NCI-H1105 (cell line): ENCODE measurements around the gene MBNL2.

Experiments used
- DNase-seq: peaks from one replicate; lab custom pipeline; 2025; lab: John Stamatoyannopoulos, UW

MBNL2 gene

GRCh38 chr13:97301382-97302095, 79.4 kb downstream of the MBNL2 start:
- DNase-seq, result no peak

- no peak for DNase-seq
Observed at GRCh38 chr13:97302611-97303010, 80.5 kb downstream of the MBNL2 start.

GRCh38 chr13:97306106-97306505, 84.0 kb downstream of the MBNL2 start:
- no peak for DNase-seq

GRCh38 chr13:97306645-97307044, 84.5 kb downstream of the MBNL2 start:
- DNase-seq, result no peak

GRCh38 chr13:97307118-97307881, 85.2 kb downstream of the MBNL2 start:
- no peak for DNase-seq

GRCh38 chr13:97307882-97308624, 85.9 kb downstream of the MBNL2 start:
- DNase-seq, result no peak

- no peak for DNase-seq
Observed at GRCh38 chr13:97308735-97309429, 86.7 kb downstream of the MBNL2 start.

- DNase-seq, result no peak
Observed at GRCh38 chr13:97310809-97311436, 88.8 kb downstream of the MBNL2 start.

- no peak for DNase-seq
Observed at GRCh38 chr13:97311956-97312355, 89.8 kb downstream of the MBNL2 start.

- DNase-seq, result no peak
Observed at GRCh38 chr13:97313551-97314260, 91.6 kb downstream of the MBNL2 start.

- no peak for DNase-seq
Observed at GRCh38 chr13:97316390-97316789, 94.3 kb downstream of the MBNL2 start.

- no peak for DNase-seq
Observed at GRCh38 chr13:97317933-97318332, 95.8 kb downstream of the MBNL2 start.

GRCh38 chr13:97318532-97318931, 96.4 kb downstream of the MBNL2 start:
- no peak for DNase-seq

- no peak for DNase-seq
Observed at GRCh38 chr13:97319113-97319720, 97.1 kb downstream of the MBNL2 start.

- no peak for DNase-seq
Observed at GRCh38 chr13:97321101-97321500, 99.0 kb downstream of the MBNL2 start.

- DNase-seq, result no peak
Observed at GRCh38 chr13:97321616-97322321, 99.6 kb downstream of the MBNL2 start.

GRCh38 chr13:97322740-97323342, 100.7 kb downstream of the MBNL2 start:
- no peak for DNase-seq

- no peak for DNase-seq
Observed at GRCh38 chr13:97324115-97324514, 102.0 kb downstream of the MBNL2 start.

- no peak for DNase-seq
Observed at GRCh38 chr13:97325738-97326137, 103.6 kb downstream of the MBNL2 start.

- DNase-seq, result no peak
Observed at GRCh38 chr13:97327086-97327485, 105.0 kb downstream of the MBNL2 start.
